NCI-H1436 treated with DMSO at 0.1 percent for 48 hours (cell line): ENCODE measurements around the gene OFD1.

ENCODE experiments used
- DNase-seq: peaks from one replicate; lab custom pipeline; 2025; lab: John Stamatoyannopoulos, UW

OFD1 gene

DNA sequence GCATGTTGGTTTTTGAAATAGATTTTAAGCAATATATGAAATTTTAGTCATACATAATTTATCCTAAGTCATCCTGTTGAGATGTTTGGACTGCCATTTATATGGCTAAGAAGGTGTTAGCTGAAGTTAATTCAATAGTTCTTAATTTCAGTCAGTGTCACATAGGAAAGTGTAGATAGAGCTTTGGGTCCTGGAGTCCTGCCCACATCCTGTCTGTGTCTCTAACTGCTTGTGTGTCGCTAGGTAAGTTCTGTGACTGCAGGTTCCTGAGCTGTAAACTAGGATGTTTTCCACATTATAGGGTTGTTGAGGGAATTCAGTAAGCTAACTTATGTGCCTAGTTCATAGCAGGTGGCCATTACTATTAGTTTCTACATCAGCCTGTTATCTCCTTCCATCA, 20.7 kb downstream of the OFD1 start:
- DNase-seq: no peak

DNA sequence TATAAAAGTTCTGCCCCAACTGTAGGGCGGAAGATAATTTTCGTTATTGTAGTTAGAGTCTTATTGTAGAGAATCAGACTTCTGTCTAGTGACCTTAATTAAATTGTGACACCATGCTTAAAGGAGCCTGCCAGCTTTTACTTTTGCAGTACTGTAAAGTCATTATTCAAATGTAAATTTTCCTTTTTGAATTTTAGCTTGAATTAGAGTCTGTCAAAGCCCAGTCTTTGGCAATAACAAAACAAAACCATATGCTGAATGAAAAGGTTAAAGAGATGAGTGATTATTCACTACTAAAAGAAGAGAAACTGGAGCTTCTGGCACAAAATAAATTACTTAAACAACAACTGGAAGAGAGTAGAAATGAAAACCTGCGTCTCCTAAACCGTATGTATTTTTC, 21.8 kb downstream of the OFD1 start:
- DNase-seq: no peak

DNA sequence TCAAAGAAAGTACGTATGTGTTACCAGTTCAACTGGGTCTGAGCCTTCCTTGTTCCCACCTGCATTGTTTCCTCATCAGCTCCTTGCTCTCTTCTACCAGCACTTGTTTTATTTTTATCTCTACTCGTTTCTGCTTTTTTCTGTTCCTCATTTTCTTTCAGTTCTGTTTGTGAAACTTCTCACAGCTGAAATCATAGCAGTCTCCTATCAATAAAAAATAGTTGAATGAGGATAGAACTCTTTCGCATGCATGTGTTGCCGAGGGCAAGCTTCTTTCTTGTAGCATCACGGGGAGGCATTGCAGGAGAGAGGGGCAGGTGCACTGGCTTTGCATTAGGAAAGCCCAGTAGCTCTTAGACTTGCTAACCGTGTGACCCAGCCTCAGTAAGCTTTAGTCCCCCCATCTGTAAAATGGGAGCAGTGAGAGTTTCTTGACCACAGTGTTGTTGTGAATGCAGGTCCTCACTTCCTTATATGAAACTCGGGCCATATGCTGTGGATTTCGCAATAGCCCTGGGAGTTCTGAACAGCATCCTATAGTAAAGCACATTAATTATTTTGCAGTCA, 24.7 kb downstream of the OFD1 start:
- no peak for DNase-seq

DNA sequence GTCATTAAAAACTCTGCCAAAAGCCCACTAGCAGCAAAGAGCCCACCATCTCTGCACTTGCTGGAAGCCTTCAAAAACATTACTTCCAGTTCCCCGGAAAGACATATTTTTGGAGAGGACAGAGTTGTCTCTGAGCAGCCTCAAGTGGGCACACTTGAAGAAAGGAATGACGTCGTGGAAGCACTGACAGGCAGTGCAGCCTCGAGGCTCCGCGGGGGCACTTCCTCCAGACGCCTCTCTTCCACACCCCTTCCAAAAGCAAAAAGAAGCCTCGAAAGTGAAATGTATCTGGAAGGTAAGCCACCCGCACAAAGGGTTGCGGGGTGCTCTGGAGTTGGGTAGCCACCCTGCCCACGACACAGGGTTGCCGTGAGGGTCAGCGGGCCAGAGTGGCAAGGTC, 25.9 kb downstream of the OFD1 start:
- no peak for DNase-seq

DNA sequence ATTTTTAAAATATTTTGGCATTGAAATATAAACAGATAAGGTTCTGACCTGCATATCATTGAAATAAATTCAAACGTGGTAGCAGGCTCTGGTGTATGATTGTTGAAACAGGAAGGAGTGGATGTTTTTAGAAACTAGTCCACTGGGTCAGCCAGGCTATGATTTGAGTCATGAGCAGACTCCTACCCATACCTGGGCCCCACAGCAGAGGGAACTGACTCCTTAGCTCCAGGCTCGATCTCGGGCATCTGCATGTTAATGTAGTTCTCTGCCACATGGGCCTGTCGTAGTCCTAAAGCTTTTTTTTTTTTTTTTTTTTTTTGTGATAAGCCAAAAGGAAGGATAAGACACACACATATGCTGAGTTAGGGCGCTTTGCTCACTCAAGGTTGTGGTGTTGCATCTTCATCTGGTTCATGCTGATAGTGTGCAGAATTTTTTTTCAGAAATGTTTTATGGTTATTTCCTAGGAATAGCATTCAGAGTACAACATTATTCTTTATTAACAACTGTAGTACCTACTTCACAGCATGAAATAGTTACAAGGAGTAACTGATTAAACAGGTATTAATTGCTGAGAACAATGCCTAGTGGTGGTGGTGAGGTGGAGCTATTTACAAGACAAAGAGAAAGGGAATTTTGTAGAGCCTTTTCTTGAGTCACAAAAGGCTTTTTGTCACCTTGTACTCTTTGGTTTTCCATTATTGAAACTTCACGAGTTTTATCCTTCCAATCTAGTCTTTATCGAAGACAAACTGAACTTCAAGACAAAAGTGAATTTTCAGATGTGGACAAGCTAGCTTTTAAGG, 27.3 kb downstream of the OFD1 start:
- DNase-seq: no peak

DNA sequence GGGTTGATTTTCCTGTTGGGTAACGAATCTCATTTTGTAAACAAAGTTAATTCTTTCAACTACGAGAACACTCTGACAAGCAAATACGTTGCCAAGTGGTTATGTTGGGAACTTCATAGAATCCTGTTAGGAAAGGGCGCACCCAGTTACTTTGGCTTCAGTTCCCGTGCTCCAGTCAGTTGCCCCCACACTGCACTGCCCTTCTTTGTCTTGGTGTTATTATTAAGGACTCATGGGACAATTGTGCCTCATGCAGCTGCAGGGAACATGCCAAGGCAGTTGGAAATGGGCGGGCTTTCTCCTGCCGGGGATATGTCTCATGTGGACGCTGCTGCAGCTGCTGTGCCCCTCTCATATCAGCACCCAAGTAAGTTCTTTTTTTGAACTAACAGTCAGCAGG, 28.9 kb downstream of the OFD1 start:
- no peak for DNase-seq

DNA sequence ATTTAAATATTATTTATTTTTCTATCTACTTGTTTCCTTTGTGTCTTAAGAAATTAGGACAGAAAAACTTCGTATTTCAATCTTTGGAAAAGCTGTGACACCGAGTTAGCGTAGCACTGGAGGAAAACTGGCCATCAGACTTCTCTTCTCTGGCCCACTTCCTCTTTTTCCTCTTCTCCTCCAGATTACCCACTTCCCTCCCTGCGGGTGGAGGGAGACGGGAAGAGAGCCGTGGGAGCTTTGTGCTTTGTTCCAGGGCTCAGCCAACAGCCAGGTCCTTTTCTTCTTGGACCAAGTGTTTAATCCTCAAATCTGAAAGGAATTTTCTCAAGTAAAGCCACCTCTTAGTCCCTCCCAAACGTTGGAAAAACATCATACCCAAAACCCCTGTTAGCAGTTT, 29.7 kb downstream of the OFD1 start:
- DNase-seq: no peak

DNA sequence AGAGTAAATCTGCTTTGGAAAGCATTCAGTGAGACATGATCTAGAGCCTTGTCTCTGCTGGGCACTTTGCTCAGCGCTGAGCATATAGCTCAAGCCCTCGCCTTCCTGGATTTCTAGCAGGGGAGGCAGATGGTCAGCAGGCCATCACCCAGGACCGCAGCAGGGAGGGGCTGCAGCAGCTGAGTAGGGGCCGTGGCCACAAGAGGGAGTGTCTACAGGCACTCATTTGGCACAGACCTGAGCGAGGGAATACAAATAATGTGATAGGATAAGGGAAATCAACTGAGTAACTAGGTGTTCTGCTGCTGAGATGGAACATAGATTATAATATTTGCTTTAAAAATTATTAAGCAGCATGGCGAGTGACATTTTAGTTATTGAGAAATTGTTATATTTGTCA, 30.2 kb downstream of the OFD1 start:
- no peak for DNase-seq

DNA sequence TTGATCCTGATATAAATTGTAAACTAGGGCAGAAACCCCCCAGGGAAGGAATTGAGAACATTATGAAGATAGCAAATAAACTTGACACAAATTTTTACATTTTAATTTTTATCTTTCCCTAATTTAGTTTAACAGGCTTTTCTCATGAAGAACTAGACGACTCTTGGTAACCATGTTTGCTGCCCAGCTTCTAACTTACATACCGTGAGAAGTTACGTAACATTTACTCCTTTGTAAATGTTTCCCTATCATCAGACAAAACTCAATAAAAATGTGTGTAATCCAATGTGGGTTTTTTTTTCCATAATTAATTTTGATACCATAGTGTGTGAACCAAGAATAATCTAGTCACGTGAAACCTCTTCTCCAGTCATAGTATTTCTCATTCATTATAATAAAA, 34.4 kb downstream of the OFD1 start:
- no peak for DNase-seq

DNA sequence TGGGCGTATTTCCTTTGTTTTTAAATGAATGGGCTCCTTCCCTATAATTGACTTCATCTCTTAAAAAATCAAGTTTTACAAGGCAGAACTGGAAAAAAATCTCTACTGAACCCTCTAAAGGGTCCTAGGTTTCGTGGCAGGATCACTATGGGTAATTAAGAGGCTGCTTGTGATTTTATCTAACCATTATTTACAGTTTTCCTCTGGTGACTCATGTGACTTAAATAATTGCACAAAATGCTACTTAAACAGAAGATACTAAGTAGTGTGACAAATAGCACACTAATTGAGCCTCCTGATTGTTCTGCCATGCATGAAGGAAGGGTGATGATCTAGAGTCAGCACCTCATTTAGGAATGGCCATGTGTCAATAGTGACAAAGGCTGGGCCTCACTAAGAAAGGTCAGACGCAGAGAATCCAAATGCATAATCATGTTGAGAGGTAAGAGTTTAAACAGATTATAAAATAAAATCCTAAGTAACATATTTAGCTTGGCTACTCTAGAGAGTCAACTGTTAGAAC, 35.5 kb downstream of the OFD1 start:
- DNase-seq: no peak

DNA sequence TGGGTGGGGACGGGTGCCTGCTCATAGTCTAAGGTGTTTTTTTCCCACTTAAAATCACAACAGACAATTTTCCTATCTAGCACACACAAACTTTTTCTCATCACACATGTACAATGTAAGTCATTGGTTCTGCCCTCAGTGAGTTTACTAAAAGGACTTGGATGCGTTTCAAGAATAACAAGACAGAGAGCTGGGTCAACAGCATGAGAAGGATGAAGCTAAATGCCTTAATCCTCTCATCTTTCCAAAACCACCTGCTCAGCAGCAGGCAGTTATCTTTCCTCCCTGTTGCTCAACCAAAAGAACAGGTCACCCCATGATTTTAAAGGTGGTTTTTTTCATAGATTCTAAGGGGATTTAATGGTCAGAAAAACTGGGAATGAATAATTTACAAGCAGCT, 40.1 kb downstream of the OFD1 start:
- no peak for DNase-seq

DNA sequence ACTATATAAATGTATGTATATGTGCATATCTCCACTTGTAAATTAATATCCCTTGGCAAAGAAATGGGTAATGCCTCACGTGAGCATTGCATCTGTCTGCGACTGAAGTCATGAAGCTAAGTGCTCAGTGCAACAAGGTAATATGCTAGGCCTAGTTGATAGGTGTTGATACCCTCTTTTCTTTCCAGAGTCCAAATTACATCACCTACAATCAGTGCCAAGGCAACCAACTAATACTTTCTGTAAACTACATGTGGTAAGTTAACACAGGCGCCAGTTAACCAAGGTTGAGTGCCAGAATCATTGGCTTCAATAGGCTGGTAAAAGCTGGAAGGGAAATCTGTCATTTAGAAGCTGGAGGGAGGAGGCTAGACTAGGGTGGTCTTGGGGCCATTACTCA, 41.3 kb downstream of the OFD1 start:
- DNase-seq: no peak

DNA sequence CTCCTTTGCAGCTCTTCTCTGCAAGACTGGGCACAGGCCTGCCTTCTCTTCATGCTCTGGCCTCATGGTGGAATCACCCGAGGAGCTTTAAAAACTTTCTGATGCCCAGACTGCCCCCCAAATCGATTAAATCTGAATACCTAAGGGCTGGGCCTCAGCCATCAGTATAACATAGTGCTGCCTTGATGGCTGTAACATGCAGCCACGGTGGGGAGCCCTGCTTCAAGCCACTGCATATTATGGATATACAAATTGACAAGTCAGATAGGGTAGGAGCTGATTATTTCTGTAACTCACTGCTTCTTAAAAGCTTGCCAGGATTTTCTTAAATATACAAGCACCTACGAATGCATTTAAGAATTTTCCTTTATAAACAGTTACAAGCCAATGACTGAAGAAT, 41.8 kb downstream of the OFD1 start:
- no peak for DNase-seq

DNA sequence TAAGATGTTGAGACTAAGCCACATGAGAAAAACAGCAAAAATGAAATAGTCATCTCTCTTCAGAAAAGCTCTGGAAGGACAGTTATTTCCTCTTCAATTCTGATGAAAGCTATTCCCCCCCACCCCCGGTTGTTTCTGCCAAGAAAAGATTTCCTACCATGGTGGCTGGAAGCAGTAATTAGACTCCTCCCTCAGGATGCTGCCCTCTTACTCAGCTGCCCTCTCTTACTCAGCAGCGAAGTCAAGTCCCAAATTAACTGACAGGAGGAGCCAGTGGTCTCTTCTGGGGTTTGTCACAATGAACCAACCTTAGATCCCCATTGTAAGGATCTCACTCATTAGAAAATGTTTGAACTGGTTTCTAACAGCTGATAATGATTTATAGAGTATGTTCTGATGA, 44.4 kb downstream of the OFD1 start:
- no peak for DNase-seq

DNA sequence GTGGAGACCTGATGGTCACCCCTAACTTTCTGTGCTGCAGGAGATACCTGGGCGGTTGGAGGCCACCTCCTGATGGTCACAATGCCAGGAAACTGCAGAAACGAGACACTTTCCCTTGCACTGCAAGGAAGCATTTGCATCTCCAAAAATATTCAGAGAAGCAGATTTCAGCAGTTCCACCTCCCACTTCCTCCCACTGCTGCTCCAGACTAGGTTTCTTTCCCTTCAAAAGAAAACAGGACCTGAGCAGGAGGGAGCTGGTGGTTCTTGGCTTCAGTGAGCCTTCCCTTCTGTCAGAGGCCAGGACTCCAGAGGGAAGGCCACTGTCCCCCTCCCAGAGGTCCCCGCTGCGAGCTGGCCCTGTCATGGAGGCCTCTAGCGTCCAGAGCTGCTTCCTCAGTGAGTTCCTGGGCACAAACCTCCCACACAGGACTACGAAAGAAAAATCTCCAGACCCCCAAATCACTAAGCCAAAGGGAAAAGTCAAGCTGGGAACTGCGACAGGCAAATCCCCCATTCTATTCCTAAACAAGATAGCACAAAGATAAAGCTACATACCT, 46.4 kb downstream of the OFD1 start:
- DNase-seq: no peak

DNA sequence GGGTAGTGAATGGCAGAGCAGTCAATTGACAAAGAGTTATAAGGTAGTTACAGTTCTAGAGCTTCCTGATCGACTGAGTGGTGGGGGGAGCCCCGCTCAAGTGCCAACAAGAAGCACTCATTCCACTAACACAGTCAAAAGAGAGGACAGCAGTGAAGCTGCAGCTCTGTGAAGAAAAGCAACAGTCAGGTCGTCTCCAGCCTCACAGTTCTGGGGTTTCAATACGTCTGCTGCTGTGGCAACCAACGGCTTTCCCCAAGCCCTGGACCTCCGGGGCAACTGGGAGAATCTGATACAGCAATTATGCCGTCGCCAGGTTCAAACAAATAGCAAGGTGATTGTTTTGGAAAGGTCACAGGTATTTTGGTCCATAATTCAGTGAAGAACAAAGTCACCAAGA, 51.5 kb downstream of the OFD1 start:
- no peak for DNase-seq

DNA sequence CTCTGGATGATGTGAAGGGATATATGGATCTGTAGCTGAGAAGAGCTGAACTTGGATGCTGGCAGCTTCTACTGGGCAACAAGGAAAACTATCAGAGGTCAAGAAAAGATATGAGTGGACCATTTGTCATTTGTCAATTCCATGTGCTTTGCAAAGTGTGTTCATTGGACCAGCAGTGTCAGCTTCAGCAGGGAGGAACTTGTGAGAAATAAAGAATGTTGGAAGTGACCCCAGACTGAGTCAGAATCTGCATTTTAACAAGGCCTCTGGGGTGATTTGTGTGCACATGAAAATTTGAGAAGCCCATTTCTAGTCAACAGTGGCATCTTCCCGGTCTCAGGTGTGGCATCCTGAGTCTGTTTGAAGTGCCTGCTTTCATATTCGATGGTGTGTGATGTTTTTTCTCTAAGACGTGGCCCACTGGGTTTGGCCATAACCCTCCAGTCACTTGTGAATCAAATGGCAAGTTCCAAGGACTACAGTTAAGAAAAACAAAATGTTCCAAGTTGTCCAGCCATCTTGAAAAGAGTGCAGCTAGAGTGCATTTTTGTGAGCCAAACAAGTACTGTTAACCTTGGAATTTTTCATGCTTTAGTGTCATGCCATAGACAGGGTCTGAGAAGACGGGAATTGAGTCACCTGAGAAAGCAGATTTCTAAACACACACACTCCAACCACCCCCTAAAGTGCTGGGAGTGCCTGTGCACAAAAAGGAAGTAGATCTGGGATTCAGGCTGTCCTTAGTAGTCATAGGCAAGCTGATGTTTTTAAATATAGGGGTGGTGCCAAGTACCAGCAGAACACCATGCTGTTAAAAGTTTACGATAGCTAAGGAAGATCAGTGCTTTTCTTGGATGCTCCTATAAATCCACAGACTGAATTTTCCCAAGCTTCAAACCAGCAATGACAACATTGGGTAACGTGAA, 55.9 kb downstream of the OFD1 start:
- no peak for DNase-seq

DNA sequence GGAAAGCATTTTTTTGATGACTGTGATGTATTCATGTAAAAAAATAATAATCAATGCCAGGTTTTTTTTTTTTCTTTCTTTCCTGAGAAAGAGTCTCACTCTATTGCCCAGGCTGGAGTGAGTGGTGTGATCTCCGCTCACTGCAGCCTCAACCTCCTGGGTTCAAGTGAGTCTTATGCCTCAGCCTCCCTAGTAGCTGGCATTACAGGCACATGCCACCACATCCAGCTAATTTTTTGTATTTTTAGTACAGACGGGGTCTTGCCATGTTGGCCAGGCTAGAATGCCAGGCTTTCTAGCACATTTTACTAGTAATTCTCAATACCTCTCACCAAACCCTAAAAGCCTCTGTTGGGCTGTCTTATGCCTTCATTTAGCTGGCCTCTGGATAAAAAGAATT, 56.6 kb downstream of the OFD1 start:
- no peak for DNase-seq

DNA sequence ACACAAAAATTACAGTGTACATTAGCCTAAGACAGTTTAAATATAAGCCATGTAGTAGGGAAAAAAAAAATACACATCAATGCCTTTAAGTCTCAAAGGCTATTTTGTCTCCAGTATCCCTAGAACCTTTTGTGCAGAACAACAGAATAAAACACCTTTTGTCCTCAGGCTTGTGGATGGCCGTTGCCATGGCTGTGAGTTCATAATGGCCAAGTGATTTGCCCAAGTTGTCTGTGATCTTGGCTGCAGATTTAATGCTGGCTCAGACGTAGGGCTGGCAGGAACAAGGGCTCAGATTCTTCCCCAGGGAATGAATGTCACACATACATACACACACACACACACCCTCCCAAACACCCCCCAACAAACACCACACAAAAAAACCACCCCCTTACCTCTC, 57.0 kb downstream of the OFD1 start:
- DNase-seq: no peak

DNA sequence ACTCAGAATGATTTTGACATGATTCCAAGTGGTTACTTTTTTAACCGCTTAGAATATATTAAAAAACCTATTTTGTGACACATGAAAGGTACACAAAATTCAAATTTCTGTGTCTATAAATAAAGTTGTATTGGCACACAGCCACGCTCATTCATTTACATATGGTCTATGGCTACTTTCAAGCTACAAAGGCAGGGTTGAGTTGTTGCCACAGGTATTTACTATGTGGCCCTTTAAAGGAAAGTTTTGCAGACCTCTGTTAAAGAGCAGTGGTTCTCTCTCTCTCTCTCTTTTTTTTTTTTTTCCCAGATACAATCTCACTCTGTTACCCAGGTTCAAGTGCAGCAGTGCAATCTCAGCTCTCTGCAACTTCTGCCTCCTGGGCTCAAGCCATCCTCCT, 59.3 kb downstream of the OFD1 start:
- no peak for DNase-seq

DNA sequence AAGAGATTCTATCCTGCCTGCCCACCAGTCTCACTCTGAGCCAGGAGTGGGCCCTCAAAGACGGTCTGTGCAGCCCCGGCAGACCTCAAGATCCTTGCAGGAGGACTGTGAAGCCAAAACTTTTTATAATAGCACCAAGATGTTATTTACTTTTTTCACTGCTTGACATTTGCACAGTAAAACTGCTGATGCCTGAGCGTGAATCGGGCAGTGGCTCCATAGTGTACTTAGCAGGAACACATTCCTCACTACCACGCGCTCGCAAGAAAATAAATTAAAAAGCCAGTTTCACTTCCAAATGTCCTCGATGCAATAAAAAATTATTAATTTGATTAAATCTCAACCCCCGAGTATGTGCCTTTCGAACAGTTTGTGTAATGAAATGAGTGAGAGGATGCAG, 59.9 kb downstream of the OFD1 start:
- DNase-seq: no peak

DNA sequence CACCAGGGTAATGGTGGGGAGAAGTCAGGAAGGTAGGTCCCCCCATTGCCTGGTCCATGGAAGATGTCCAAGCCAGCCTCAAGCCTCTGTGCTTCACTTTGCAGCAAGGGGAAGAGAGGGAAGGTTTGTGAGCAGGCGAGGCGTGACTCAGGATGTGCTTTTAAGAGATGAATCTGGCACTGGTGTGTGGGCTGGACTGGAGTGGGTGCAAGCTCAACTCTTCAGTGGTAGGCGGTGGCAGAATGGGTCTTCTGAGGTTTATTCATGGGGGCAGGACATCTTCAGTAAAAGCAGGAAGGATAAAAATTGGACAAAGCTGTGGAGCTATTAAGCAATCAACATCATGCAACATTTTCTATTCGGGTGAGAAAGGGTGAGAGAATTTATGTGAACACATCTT, 63.0 kb downstream of the OFD1 start:
- no peak for DNase-seq

DNA sequence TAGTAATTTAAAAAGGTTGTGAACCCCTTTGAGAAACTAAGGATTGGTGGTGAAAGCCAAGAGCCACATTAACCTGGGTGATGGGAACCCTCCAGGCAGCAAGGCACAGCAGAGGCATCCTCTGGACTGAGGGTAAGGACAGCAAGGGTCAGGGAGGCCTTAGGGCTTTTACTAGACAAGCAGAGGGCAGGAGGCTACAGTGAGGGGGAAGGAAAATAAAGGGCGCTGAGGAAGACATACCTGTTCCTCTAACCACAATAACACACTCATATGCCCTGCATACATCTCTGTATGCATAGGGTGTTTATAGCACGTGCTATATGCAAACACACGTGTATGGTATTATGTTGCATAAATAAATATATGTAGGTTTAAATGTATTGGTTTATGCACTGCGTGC, 63.6 kb downstream of the OFD1 start:
- DNase-seq: no peak
